GM21737 (cell line): ENCODE data around the gene ANKFN1.

Source experiments
- ATAC-seq: cut with Tn5 transposase; IDR thresholded peaks from one replicate; pipeline ENCODE4 v1.9.1; 2021; ENCODE audit warnings: mild to moderate bottlenecking, moderate library complexity; ENCODE audit not compliant: unreplicated experiment

ANKFN1 gene

DNA sequence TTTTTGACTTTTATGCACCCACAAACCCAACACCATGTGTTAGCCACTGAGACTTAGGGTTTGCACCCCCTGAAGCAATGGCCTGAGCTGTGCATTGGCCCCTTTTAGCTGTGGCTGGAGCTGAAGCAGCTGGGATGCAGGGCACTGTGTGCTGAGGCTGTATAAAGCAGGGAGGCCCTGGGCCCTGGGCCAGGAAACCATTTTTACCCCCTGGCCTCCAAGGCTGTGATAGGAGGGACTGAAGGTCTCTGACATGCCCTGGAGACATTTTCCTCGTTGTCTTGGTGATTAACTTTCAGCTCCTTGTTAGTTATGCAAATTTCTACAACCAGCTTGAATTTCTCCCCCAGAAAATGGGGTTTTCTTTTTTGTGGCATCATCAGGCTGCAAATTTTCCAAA lies 6.7 kb upstream of the ANKFN1 start:
- ATAC-seq, result no peak

DNA sequence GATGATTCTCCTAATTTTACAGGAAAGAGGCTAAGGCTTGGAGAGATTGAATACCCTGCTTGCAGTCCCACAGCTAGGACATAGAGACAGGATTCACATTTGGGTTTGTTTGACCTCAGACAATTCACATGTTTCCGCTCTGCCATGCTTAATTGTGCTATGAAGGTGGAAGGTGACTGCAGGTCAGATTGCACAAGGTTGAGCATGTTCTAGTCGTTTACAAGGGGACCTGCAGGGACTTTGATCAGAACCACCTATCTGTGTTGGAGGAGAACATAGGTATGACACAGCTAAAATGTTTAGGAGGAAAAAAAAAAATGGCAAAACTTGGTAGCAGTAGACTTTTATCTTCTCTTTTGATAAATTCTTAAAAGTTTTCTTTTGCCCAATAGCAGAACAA lies 4.9 kb upstream of the ANKFN1 start:
- no peak for ATAC-seq

DNA sequence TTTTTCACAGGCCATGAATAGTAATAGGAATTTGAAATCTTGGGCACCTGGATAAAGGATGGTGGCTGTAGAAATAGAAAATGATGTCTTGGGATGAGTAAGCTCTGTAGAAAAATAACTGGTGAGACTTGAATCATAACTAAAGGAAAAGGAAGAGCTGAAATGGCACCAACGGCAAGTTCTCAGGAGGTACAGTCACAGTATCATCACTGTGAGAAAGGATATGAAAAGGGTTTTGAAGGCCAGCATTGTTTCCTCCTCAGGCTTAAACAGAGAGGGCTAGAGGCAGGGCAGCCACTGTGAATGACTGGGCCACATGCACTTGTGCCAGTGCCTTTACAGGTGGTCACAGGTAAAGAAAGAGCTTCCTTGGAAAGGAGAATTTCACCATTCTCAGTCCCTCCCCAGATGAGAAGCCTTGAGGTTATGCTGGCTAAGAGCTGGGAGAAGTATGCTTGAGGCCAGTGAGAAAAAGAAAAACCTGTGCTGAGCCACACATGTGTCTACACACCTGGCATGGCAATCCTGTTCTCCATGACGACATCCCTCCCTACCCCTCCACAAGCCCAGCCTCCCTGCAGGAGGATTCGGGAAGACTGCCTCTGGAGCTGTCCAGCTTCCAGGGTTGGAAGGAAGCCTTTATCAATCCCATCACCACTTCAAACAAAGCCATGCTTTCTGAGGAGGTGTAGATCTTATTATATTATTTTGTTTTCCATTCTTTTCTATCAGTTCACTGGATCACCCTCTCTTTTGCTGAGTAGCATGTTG lies 3.8 kb upstream of the ANKFN1 start:
- no peak for ATAC-seq

DNA sequence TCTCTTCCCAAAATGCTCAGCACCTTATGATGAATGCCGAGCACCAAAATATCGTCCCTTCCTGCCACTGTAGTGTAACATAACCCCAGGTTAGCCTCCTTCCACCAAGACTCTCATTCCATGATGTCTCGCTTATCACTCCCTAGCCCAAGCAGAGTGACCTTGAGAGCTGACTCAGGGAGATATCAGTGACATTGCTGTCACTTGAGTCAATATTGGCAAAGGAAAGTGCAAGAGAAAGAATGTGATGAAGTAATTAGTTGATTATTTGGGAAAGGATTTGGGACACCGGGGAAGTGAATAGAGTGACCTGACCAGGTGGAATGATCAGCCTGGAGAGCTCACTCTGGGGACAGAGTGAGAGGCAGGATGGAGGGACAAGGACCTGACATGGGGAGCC lies 2.6 kb upstream of the ANKFN1 start:
- no peak for ATAC-seq

DNA sequence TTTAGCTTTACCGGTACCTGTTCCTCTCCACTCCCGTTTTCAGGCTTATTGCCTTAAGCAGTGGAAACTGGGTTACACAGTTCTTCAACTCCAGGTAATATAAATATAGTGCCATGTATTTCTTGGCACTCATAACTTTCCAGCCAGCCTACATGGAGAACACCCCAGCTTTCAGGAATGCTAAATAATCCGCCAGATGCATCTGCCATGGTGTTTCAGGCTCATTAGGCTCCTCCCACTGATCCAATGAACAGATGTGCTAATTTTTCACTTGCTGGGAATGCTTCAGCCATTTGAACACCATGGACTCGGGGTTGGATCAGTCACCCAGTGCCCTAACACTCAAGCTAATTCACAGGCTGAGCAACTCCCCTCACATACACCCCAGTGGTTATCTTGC lies 4.6 kb downstream of the ANKFN1 start:
- no peak for ATAC-seq

DNA sequence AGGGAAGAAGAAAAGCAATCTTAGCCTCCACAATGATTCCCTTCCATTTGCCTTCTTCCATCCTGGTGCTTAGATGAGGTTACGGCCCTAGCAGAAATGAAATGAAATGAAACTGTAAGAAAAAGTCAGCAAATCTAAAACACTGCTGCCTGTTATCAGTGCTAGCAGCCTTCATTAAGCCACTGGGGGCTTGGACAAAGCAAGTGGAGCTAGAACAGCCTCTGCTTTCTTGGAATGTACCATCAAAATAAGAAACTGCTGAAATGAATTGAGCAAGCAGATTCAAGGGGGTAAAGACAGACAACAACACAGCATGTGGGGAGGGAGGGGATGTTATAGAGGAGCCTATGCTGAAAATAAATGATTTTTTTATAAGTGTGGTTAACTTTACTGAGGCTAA lies 5.1 kb downstream of the ANKFN1 start:
- no peak for ATAC-seq

DNA sequence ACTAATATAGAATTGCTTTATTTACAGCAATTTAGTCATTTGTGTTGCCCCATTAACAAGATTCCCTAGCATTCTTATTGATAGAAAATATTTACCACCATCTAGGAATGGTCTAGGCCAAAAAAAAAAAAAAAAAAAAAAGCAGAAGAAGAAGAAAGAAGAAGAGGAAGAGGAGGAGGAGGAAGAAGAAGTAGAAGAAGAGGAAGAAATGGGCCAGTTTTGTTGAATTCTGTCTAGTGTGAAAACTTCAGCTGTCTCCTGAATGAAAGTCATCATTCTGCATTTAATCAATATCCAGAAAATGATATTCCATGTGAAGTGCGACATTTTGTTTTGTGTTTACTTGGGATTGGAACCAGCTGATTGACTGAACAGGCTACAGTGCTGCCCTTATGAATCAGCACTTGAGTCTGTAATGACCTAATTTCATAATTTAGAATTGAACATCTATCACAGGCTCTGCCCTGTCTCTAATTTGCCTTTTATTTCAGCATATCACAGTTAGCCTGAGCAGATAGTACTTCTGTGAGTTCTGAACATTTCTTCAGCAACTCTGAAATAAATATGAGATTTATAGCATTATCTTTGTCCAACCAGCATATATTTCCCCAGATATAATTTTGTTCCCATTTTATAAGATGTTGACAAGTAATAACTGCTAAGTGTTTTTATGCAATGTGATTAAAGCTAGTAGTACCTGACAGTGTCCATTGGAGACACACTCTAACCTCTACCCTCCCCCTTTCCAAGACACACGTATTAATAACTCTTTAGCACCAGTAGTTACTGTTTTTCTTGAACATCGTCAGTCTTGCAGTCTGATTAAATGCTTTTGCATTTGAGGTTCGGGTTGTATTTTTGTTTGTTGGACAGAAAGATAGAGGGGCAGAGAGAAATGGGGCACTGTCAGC lies 5.9 kb downstream of the ANKFN1 start:
- ATAC-seq, result no peak

DNA sequence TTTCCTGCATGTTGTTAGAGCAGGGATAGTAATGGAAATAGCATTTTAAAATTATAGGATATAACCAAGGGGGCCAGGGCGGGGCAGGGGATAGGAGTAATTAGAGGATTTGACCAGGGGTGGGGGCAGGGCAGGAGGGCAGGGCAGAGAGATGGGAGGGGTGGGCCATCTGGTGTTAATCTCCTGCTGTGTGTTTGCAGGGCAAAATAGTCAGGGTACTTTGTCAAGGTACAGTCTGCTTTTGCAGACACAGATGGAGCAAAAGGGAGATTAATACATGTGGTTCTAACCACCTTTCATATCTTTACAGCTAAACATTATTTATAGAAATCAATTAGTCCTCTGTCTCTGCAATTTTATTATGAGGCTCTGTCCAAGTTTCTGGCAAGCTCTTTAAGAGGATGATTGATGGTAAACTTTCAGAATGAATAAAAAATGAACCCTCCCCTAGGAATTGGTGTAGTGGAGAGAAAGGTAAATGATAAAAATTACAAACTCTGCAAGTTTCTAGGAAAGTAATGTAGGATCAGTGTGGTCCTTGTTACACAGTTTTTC lies 6.6 kb downstream of the ANKFN1 start:
- ATAC-seq, result no peak

DNA sequence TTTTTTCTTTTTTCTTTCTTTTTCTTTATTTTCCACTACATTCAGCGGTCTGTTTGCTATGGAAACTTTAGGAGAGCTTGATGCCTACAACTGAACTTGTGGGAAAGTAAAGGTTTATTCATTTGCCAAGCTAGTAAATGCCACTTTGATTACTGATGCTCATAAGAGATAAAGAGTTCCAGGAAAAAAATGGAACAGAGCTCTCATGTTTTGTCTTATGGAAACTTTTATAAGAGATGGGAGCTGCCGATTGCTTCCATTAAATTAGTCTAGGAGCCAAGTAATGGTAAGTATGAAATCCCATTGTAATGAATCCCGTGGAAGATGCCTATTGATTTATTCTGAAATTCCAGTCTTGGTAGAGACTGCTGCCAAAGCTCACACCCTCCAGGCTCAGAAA lies 7.1 kb downstream of the ANKFN1 start:
- no peak for ATAC-seq

DNA sequence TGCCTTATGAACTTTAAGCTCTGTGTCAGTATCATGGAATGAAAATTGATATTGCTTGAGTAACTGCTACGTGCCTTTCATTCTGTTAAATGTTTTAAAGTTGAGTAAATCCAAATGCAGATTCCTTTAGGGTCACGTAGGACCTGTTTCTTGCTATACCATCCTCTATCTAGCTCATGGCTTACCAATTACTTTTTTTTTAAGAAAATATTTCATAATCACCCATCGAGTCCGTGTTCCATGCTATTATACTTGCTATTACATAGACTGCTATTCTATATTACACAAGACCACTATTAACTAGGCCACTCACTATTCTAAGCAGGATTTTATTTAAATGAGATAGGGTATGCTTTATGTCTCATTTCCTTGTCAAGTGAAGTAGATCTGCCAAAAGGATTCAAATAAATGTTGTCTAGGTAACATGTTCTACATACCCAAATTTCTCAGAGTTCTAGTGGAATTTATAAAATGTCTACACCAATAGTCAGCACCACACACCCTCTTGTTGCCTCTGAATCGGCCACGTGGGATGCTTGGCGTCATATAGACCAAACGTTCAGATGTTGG lies 11.9 kb downstream of the ANKFN1 start:
- ATAC-seq, result no peak

DNA sequence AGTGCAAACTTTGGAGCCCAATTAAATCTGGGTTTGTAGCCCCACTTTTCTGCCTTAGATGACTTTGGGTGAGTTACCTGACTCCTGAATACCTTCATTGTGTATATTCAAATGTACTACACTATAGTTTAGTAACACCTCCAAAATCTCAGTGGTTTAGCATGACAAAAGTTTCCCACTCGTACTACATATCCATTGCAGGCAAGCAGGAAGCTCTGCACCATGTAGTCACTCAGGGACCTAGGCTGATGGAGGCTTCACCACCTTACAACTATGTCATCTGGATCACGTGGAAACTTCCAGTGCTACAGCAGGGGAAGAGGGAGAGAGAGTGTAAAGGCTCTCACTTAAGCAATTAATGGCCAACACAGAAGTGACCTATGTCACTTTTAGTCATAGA lies 14.2 kb downstream of the ANKFN1 start:
- no peak for ATAC-seq

DNA sequence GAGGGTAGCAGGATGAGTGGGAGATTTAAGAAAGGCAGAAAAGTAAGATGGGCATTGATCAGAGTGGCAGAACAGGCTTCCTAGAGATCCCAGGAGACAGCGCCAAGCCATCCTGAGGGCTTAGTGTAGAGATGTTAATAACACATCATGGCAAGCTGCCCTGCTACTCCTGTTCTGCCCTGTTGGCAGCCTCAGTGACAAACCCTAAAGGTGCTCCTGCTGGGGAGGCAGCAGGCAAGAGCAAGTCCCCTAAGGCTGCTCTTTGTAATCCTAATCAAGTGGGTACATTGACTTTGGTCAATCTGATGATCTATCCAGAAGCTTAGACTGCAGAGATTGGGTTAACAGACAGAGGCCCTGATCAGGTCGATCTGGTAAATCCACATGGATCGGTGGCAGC lies 16.3 kb downstream of the ANKFN1 start:
- ATAC-seq, result no peak

DNA sequence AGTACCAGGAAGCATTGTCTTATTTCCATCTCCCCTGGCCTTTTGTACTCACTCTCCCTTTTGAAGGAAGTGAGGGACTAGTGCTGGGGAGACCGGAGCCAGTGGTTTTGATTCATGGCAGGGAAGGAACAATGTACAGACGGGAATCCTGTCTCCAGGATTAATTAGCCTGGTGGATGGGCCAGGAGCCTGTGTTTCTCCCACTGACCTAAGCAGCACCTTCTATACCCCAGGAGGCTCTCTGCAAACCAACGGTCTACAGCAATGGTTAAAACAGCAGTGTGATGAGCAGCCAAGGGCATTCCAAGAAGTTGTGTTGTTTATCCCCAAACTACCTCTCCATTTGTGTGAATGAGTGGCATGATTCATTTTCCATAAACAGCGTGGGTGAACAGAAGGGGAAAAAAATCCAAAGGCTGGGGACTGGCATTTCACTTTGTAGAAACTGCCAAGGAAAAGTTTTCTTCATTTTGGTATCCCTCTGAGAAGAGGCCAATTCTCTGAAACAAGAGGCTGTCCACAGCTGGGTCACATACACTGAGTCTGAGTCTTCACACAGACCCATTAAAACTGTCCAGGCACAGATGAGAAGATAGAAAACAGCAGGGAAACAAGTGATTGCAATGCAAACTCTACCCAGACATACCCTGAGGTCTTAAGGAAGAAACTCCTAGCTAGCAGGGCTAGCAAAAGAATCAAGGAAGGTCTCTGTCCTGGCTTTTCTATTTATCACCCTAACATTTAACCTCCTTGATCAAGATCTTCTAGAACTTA lies 18.1 kb downstream of the ANKFN1 start:
- no peak for ATAC-seq

DNA sequence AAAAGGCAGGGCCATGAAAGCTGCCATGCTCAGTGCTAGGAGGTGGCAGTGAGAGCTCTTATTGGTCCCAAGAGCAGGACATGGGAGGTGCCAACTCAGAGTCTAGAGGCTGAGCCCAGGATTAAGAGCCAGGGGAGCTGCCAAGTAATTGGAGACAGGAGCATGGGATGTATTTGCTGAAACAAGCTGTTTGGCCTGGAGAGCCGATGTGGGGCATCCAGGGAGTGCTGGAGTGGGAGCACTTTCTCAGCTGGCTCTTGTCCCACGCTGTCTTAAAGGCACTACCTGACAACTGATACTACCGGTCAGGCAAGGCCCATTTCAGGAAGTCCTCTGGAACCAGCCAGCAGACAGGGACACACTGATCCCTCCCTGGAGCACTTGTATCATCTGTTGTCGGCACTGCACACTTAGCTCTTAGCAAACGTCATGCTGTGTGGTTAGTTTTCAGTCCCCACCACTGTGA lies 19.3 kb downstream of the ANKFN1 start:
- ATAC-seq, result no peak

DNA sequence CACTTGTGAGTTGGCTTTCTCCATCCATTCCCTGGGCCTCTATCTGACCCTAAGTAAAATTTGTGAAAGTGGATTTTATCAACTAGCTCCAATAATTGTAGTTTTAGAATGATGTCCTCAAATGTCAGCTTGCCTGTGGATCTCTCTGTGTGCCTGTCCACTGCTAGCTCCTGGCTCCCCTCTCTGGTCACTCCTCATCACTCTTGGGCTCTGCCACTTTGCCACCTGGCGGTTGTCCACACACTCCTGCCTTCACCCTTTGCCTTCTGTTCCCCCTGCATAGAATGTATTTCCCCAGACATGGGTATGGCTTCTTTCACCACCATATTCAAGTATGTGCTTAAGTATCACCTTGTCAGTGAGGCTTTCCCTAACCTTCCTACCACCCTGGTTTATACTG lies 19.8 kb downstream of the ANKFN1 start:
- ATAC-seq, result no peak

DNA sequence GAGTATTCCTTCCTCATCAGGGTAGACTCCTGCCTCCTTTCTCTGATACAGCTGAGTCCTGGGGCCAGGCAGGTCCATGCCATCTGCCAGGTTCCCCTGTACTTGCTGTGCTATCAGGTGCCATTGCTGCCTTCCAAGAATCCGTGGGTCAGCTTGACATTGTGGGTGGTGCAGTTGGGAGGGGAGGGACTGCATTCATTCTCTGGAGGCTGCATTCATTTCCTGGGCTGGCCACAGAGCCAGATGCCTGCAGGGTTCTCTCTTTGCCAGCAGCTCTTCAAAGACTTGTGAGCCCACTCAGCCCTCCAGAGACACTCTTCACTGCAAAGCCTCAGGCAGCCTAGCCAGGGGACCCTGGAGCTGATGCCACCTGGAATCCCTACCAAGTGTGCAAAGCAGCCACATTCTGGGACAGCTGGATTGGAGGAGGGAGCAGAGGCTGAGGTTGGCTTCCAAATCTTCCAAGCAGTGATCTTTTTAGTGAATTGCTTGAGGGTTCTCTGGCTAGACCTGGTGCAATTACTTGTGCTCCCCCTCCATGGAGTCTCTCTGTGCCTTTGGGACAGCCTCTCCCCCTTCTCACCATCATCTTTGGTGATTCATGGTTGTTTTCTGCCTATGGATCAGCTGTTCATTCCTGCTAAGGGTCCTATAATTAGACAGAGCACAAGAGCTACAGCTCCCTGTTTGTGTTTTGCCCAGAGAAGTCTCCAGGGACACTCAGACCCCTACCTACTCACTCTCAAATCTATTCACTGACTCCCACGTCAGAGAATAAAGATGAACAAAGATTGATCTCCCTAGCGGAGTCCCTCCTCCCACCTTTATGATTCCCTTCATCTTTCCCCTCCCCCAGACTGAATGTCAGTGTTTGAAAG lies 20.9 kb downstream of the ANKFN1 start:
- ATAC-seq, result no peak

DNA sequence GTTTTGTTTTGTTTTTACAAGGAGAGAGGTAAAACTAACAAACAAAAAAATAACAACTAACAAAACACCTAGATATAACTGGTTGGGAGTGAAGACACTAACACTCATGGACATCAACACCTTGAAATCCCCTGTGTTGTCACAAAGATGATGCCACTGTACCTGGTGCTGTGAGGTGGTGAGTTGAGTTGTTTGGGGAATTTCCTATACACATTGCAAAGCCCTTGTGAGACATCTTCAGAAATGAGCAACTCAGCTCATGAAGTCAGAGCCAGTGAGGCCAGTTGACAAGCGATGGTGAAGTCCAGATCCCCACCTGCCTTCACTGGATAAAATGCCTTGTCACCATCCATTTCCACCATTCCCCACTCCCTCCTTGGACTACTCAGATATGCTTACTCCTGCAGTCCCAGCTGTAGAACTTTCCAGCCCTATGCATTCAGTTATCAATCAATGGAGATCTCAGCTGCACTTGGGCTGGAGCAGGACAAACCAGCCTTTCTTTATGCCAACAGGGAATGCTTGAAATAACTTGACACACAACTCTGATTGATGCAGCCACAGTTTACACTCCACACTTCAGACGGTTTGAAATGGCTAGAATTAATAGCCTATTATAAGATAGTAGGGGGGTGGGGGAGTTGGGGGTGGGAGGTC lies 22.2 kb downstream of the ANKFN1 start:
- no peak for ATAC-seq

DNA sequence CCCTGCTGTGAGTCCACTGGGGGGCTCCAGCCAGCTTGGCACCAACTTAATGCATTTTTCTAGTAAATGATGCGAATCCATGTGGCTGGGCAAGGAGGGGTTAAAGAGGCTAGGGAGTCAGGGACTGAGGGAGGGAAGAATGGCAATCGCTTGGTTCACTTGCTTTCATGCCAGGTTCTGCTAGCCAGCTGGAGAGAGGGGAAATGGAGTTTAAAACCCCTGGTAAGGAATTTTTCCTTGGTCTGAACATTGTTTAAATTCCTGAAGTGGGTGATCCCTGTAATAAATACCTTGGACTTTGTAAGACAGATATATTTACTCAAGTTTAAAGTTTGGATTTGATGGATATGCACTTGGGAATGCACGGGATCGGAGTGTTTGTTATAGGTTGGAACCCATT lies 22.8 kb downstream of the ANKFN1 start:
- no peak for ATAC-seq

DNA sequence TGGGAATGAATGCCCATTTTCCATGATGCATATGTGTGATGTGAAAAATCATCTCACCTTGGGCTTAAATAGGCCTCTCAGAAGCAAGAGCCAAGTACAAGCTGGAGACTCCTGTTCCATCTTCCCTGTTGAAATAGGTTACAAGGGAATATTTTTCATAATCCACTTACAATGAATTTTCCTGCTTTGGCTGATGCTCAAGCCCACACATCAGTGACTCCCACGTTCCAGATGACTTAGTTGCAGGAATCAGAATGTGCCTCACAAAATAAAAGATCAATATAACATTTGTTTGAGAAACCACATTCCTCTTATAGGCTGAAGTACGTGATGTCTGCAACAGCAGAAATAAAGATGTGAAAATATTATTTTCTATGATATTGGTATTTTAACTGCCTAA lies 24.1 kb downstream of the ANKFN1 start:
- ATAC-seq, result no peak
